Mammary epithelial cell (primary cell): Measurements from ENCODE around the gene CEP97.
A peak's percentile ranks its signal among the peaks of the same experiment; 100 is the strongest.

Experiments used
- CTCF ChIP-seq, 2 donors: IDR thresholded peaks in 1 of 2; conservative IDR thresholded peaks in 1 of 2; 2 replicates each; pipeline ENCODE4 v1.5.1; 2011 to 2012; ENCODE audit warnings: inconsistent platforms in 2 of 2, low read length in 2 of 2, mild to moderate bottlenecking in 2 of 2, control low read depth in 1 of 2, low read depth in 1 of 2; ENCODE audit not compliant: insufficient read depth in 1 of 2; ENCODE audit errors: extremely low read depth in 1 of 2
- EZH2 ChIP-seq: IDR thresholded peaks from 2 replicates; pipeline ENCODE4 v1.6.1; 2012; ENCODE audit warnings: low read length, inconsistent platforms, borderline replicate concordance

GRCh38 chr3:101695779-101696372, 28.5 kb upstream of the CEP97 start:
- TF ChIP-seq CTCF (conservative IDR thresholded peaks at IDR 0.05 in 1 of 2, IDR thresholded peaks at IDR 0.05 in 1 of 2; ENCODE audit: extremely low read depth in 1 of 2, insufficient read depth in 1 of 2, low read depth in 1 of 2, low read length in 2 of 2) (peak; percentile 45 to 64), EZH2 (no peak)
